ENCODE data around the gene GNAI3.

DNA sequence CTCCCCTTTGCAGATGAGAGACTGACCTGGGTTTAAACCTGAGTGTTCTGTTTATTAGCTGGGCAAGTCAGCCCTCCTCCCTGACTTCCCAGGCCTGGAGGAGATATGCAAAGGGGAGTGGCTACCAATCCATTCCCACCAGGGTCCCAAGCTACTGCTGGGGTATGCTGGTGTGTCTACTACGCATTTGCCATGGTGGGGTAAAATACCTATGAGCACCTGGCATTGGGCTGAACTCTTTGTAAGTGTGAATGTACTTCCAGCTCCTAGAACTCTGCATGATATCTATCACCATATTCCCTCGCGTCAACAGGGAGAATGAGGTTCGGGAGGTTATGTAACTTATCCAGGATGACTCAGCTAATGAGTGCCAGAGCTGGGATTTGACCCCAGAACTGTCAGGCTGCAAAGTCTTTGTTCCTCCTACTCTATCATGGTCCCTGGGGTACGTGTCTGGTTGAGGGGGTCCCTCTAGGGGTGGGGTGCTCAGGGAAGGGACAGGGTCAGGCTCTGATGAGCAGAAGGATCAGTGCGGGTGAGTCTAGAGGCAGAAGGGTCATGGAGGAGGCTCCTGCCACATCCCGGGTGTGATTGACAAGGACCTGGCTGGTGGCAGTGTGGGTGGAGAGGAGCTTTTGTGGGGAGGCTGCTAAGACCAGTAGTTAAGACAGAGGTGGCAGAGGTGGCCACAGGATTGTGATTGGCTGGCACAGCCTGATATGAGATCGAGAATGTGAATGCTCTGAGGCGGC is 88.0 kb downstream of the GNAI3 start:
- no peak for TF ChIP-seq CTCF (IDR thresholded peaks at IDR 0.05)
- no peak for TF ChIP-seq POLR2AphosphoS5 (IDR thresholded peaks at IDR 0.05)
- TF ChIP-seq POLR2A (IDR thresholded peaks at IDR 0.05): no peak

Measured in upper lobe of left lung (tissue), 4 donors.